ENCODE results near the gene NTN5.
"Not testable (repeated sequence)": the region's sequence is repeated elsewhere in the genome, so short reads cannot be mapped to it uniquely, and the experiment has no call there.

NTN5 gene

DNA sequence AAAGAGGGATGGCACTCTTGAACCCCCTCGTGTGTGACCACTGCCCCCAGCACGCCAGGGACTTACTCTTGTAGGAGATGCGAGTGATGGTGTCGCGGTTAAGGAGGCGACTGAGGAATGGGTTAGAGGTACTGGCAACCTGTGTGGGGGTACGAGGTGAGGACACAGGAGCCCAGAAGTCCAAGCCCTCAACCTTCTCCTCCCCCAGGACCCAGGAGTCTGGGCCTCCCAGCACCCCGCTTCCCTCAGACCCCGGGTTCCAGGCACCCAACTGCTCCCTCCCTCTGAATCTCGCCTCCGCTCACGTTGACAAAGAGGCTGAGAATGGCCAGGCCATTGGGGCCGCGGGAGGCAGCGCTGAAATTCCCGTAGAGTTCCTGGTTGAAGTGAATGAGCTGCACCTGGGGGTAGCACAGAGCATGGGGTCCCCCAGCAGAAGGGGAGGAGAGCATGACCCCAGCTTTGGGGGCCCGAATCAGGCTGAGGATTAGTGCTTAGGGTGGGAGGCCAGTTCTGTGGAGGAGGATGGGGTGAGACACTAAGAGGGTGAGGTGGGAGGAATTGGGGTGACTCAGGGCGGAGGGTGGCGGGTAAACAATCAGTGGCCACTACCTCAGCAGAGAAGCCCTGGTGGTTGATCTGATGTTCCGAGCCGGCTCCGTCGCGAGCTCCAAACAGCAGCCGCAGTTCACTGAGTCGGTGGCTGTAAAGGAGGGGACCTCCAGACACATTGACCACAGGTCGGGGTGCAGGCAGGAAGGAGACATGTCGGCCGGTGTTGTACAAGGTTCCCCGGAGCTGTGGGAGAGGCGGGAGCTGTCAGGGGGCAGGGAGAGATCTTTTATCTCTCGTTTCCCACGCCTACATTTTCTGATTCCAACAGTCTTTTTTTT lies 33.1 kb downstream of the NTN5 start:
- no peak for DNase-seq

DNA sequence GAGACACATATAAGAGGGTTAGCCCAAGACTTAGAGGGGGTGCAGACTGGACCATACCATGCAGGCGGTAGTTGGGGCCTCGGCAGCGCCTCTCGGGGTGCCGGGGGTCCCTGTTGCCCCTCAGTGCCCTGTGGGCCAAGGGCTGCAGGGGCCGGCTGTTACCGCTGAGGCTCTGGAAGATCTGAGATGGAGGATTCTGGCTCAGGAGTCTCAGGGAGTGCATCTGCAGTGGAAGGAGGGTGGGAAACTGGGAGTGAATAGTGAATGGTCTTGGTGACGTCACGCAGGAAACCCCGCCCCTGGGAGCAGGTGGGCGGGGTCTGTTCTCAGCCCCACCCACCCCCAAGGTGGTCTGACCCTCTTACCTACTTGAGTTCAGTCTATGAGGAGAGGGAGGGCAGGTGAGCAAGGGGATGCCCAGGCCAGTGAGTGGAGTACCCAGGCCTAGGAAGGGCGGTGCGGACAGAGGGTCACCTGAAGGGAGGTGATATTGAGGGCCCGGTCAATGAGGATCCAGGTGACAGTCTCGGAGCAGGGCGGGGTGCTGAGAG lies 33.9 kb downstream of the NTN5 start:
- no peak for DNase-seq

DNA sequence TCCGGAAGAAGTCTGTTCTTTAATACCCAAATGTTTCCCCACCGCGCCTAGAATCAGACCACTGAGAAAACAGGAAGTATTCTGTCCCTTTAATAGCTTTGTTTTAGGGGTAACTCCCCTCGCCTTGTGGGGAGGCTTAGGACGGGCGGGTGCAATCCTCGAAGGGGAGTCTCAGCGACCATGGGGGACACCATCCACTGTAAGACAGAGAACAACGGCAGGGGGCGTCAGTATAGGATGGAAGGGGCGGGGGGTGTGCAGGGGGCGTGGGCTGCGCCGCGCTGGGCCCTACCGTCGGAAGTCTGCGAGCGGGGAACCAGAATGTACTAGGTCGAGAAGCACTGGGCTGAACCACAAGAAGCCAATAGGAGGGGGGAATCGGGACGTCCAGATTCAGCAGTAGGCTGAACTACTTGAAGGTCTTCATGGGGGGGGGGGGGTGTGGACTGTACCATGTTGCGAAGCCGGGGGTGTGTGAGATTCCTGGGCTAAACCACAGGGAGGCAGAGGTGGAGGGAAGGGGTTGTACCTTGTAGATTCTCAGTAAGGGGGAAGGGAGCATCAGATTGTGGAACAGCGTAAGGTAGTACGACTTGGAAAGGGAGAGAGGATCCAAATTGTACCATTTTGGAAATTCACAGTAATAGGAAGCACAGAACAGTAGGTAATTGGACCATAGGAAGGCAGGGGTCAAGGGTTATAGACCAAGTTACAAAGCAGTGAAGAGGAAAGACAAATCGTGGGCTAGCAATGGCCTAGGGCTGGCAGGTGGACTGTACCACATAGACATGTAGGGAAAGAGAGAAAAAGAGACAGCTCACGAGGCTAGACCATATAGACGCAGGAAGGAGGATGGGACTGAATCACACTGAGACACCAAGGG lies 34.6 kb downstream of the NTN5 start:
- peak; percentile 93 for DNase-seq

- DNase-seq: peak; percentile 98
These were observed 35.3 kb downstream of the NTN5 start for GRCh38 chr19:48637449-48637947.

GRCh38 chr19:48636859-48637448 lies 35.9 kb downstream of the NTN5 start, which contains the start of gene DBP:
Gene DBP, minus strand, starts transcription at chr19:48637379. Its CDS starts 385 bp downstream, at chr19:48636994.
- peak; percentile 72 for DNase-seq

GRCh38 chr19:48635966-48636858 lies 36.6 kb downstream of the NTN5 start:
- no peak for DNase-seq

- DNase-seq: peak; percentile 70
These were observed 37.4 kb downstream of the NTN5 start for GRCh38 chr19:48635263-48635965.

- peak; percentile 95 for DNase-seq
These were observed 38.2 kb downstream of the NTN5 start for GRCh38 chr19:48634424-48635262.

GRCh38 chr19:48634036-48634342 lies 38.8 kb downstream of the NTN5 start:
- no peak for DNase-seq

DNA sequence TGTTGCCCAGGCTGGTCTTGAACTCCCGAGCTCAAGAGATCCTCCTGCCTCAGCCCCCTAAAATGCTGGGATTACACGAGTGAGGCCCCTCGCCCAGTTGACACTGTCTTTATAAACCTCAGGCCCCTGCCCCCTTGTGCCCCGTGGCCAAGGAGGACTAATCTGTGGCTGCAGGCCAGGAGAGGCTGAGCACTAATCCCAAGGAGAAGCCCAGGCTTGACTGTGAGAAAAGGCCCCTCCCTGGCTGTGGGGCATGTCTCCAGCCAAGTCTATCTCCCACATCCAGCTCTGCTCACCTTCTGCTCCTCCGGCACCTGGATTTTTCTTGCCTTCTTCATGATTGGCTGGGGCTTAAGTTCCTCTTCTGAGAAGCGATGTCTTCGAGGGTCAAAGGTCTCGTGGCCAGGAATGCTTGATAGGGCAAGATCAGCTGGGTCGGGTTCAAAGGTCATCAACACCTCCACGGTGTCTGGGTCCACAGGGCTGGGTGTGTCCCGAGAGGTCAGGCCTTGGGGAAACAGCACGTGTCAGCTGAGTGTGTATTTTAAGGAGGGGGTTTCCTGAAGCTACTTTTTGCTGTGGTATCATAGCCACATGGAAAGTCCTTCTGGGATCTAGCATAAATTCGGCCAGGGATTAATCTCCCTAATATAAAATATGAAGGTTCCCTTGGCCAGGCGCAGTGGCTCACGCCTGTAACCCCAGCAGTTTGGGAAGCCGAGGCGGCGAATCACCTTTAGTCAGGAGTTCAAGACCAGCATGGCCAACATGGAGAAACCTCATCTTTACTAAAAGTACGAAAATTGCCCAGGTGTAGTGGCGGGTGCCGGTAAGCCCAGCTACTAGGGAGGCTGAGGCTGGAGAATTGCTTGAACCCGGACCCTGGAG lies 39.4 kb downstream of the NTN5 start:
- DNase-seq: peak; percentile 53

DNA sequence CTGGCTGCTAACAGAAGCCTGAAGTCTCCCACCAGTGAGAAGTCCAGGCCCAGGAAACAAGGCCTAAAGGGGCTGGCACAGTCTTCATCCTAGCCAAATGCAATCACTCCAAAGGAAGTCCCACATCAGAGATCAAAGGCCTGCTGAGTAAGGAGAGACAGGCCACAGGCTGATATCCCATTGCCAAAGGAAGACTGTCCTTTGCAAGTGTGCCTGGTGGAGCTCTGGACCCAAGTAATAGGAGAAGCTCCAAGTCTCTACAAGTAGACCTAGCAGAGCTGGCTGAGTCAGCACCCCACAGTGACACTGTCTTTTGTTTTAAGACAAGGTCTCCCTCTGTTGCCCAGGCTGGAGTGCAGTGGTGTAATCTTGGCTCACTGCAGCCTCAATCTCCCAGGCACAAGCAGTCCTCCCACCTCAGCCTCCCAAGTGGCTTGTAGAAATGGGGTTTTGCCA lies 40.1 kb downstream of the NTN5 start:
- peak; percentile 77 for DNase-seq

DNA sequence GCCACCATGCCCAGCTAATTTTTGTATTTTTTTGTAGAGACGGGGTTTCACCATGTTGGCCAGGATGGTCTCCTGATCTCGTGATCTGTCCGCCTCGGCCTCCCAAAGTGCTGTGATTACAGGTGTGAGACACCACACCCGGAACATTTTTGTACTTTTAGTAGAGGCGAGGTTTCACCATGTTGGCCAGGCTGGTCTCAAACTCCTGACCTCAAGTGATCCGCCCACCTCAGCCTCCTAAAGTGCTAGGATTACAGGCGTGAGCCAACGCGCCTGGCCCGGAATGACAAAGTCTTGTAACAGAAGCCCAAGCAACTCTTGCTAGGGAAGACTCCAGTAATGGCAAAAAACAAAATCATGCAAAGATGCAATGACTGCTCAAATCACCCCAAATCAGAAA lies 40.5 kb downstream of the NTN5 start:
- DNase-seq: not testable (repeated sequence)

GRCh38 chr19:48631225-48631624 lies 41.6 kb downstream of the NTN5 start:
- no peak for DNase-seq

DNA sequence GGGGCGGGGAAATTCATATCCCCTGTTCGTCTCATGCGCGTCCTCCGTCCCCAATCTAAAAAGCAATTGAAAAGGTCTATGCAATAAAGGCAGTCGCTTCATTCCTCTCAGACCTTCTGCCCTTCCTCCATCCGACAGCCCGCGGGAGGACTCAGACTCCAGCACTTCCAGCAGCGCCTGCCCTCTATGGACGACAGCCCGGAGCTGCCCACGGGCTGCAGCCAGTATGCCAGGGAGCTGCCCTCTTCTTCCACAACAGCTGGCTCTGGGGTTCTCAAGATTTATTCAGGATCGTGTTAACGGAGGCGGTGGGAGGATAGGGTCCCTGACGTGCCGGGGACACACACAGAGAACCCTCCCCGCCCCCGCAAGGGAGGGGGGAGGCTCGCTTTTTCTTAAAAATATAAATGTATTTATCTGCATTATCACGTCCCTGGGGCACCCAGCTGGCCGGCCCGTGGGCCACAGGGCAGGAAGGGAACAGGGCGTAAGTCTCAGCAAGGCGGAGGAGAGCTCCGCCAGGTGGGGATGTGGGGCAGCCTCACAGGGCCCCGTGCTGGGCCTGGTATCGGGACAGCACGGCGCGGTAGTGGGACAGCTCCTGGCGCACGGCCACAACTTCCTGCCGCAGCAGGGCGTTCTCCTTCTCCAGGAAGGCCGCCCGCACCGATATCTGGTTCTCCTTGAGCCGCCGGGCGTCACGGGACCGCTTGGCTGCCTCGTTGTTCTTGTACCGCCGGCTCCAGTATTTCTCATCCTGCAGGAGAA lies 42.3 kb downstream of the NTN5 start:
- DNase-seq: peak; percentile 87

DNA sequence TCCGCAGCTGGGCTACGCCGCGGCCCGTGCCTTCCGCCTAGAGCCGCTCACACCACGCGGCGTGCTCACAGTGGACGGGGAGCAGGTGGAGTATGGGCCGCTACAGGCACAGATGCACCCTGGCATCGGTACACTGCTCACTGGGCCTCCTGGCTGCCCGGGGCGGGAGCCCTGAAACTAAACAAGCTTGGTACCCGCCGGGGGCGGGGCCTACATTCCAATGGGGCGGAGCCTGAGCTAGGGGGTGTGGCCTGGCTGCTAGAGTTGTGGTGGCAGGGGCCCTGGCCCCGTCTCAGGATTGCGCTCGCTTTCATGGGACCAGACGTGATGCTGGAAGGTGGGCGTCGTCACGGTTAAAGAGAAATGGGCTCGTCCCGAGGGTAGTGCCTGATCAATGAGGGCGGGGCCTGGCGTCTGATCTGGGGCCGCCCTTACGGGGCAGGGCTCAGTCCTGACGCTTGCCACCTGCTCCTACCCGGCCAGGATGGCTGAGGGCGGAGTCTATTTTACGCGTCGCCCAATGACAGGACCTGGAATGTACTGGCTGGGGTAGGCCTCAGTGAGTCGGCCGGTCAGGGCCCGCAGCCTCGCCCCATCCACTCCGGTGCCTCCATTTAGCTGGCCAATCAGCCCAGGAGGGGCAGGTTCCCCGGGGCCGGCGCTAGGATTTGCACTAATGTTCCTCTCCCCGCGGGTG lies 43.1 kb downstream of the NTN5 start:
- DNase-seq: peak; percentile 95

DNA sequence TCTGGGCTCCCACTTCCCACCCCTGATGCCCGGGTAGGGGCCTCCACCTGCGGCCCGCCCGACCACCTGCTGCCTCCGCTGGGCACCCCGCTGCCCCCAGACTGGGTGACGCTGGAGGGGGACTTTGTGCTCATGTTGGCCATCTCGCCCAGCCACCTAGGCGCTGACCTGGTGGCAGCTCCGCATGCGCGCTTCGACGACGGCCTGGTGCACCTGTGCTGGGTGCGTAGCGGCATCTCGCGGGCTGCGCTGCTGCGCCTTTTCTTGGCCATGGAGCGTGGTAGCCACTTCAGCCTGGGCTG lies 43.6 kb downstream of the NTN5 start:
- DNase-seq: peak; percentile 52

DNA sequence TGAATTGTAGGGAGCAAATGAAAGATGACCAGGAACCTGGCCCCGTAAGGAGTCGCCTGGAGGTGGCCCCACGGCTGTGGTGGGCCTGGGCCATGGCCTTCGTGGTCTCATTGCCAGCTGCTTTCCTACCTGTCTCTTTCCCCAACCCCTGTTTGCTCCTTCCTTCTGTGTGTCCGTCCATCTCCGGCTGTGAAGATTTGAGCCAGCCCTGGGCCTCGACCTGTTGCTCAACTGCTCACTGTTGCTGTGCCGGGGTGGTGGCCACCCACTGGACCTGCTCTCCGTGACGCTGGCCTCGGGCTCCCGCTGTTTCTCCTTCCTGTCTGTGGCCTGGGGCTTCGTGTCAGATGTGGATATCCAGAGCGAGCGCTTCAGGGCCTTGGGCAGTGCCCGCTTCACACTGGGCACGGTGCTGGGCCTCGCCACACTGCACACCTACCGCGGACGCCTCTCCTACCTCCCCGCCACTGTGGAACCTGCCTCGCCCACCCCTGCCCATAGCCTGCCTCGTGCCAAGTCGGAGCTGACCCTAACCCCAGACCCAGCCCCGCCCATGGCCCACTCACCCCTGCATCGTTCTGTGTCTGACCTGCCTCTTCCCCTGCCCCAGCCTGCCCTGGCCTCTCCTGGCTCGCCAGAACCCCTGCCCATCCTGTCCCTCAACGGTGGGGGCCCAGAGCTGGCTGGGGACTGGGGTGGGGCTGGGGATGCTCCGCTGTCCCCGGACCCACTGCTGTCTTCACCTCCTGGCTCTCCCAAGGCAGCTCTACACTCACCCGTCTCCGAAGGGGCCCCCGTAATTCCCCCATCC lies 44.1 kb downstream of the NTN5 start:
- DNase-seq: peak; percentile 54
